GM21526 (cell line): Measurements from ENCODE around the gene SHC3.

Source experiments
- ATAC-seq: cut with Tn5 transposase; IDR thresholded peaks from one replicate; pipeline ENCODE4 v1.9.1; 2021; ENCODE audit warnings: moderate library complexity; ENCODE audit not compliant: unreplicated experiment, low FRiP score

SHC3 gene

GRCh38 chr9:89160806-89161205, 17.8 kb downstream of the SHC3 start:
- no peak for ATAC-seq

- ATAC-seq = no peak
These were observed 23.8 kb downstream of the SHC3 start for GRCh38 chr9:89154651-89155336.

- ATAC-seq = no peak
These were observed 24.4 kb downstream of the SHC3 start for GRCh38 chr9:89154218-89154617.

- no peak for ATAC-seq
These were observed 25.2 kb downstream of the SHC3 start for GRCh38 chr9:89153232-89154017.

- no peak for ATAC-seq
These were observed 28.9 kb downstream of the SHC3 start for GRCh38 chr9:89149726-89150125.

- no peak for ATAC-seq
These were observed 33.5 kb downstream of the SHC3 start for GRCh38 chr9:89145097-89145496.

- ATAC-seq = no peak
These were observed 34.4 kb downstream of the SHC3 start for GRCh38 chr9:89144238-89144637.

- ATAC-seq = no peak
These were observed 35.4 kb downstream of the SHC3 start for GRCh38 chr9:89143266-89143665.

GRCh38 chr9:89139455-89139854, 39.2 kb downstream of the SHC3 start:
- no peak for ATAC-seq

- ATAC-seq = no peak
These were observed 39.9 kb downstream of the SHC3 start for GRCh38 chr9:89138463-89139390.

GRCh38 chr9:89137542-89138462, 40.8 kb downstream of the SHC3 start:
- no peak for ATAC-seq

- no peak for ATAC-seq
These were observed 42.9 kb downstream of the SHC3 start for GRCh38 chr9:89135591-89136166.

GRCh38 chr9:89134709-89135108, 43.9 kb downstream of the SHC3 start:
- no peak for ATAC-seq

- ATAC-seq = no peak
These were observed 55.7 kb downstream of the SHC3 start for GRCh38 chr9:89122949-89123348.

GRCh38 chr9:89120704-89121103, 57.9 kb downstream of the SHC3 start:
- no peak for ATAC-seq

GRCh38 chr9:89116805-89117192, 61.8 kb downstream of the SHC3 start:
- no peak for ATAC-seq

GRCh38 chr9:89116064-89116804, 62.4 kb downstream of the SHC3 start:
- no peak for ATAC-seq

GRCh38 chr9:89115426-89115825, 63.2 kb downstream of the SHC3 start:
- no peak for ATAC-seq

GRCh38 chr9:89114741-89115140, 63.9 kb downstream of the SHC3 start:
- ATAC-seq = no peak
